CD4-positive, alpha-beta T cell treated with Interferon gamma for 1 hour (primary cell): ENCODE results near the gene CD79B.
A peak's percentile ranks its signal among the peaks of the same experiment; 100 is the strongest.

Experiments
- DNase-seq: peaks from one replicate; pipeline ENCODE4 v3.0.0-alpha.2; 2020

Gene CD79B

GRCh38 chr17:63931981-63932561, at the start of gene CD79B:
Gene CD79B, minus strand, starts transcription at chr17:63932331. Its CDS starts 70 bp downstream, at chr17:63932261.
- peak; percentile 62 for DNase-seq

DNA sequence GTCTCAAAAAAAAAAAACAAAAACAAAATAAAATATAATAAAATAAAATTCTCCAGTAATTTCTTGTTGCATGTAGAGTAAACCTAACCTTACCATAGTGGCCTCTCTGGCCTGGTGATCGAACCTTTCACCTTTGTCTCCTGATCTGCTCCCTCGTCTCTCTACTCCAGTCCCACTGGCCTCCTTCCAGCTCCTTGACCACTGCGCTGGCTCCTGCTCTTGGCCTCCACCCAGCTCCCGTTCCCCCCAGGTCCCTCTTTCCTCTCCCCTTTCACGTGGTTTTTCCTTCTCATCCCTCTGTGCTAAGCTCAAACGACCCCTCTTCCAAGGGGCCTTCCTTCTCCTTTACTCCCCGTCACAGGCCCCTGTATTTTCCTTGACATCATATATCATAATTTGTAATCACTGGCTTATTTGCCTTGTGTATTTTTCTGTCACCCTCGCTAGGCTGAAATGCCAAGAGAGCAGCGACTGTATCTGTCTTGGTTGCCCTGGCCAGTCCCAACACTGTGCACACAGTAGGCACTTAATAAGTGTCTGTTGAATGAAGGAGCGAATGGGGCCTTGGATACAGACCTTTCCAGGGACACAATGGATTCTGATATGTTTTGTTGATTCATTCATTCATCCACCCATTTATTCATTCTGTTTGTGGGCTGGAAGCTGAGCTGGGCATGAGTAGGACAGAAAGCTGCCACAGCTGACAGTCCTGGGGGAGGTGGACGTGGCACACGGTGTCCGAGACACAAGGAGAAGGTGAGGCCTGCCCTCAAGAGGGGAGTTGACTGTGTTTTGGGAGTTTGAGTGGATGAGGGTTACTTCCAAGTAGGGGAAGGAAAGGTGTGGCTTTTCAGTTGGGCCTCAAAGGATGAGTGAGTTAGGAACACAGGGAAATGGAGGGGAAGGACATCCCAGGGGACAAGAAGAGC, 46.4 kb upstream of the CD79B start:
- DNase-seq = no peak

GRCh38 chr17:63976702-63977101, 44.6 kb upstream of the CD79B start:
- DNase-seq = no peak

GRCh38 chr17:63975541-63976092, 43.5 kb upstream of the CD79B start:
- DNase-seq = no peak

GRCh38 chr17:63974594-63975192, 42.6 kb upstream of the CD79B start:
- no peak for DNase-seq

DNA sequence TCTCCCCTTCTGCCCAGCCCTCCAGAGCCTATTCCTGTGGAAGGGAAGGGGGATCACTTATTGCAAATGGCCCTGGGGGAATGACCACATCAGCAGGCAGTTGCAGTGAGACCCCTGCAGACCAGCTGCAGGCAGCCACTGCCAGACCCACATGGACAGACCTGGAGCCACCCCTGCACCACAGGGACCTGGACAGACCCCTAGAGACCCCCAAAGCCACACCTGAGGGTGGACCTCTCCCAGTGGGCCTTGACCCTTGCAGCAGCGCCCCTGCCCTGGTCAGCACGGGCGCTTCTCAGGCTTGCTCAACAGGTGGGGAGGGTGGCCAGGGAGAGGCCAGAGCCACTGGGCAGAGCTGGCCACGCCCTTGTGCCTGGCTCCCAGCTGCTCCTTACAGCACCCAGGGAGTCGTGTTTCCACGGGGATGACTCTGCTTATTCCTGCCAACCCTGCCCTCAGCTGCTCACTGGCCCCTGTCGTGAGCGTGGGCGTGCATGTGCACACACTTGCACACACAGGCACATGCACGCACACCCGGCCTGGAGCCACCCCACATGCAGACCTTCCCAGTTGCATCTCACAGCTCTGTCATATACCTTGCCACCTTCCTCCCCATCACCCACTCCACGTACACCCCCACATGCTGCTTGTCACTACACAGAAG, 41.9 kb upstream of the CD79B start:
- no peak for DNase-seq

GRCh38 chr17:63973247-63973646, 41.1 kb upstream of the CD79B start:
- DNase-seq = no peak

DNA sequence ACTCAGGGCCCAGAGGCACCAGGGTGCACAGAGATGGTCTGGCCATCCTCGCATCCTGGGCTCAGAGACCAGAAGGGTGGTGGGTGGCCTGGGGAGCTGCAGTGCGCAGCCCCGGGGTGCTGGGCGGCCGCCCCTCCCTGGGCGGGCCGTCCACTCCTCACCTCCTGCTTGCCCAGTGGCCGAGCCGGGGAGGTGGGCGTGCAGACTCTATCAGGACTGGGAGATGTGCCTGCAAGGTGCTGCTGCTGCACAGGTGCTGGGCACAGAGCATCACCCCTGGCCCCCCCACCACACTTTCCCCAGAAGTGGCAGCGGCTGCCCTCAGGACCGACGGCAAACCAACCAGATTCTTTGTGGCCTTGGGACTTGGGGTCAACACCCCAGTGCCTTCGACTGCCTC, 40.7 kb upstream of the CD79B start, which contains the start of gene SCN4A:
SCN4A (minus strand) TSS at position 123 of the 400 bp plus-strand sequence; CDS start at position 46, 77 bp downstream.
- DNase-seq = no peak

DNA sequence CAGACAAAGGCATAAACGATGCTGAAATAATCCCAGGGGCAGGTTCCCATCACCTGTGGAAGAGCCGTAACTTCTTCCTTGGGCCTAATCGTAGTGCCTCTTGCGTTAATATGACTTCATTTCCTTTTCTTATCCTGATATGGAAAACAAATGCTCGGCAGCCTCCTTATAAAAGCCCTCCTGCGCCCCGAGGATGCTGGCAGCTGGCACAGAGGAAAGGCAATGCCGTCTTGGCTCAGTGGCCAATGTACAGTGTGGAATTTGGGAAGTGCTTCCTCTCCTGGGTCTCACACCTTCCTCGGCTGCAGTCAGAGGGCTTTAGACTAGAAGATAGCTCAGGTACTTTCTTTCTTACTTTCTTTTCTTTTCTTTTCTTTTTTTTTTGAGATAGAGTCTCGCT, 37.1 kb upstream of the CD79B start:
- DNase-seq = no peak

DNA sequence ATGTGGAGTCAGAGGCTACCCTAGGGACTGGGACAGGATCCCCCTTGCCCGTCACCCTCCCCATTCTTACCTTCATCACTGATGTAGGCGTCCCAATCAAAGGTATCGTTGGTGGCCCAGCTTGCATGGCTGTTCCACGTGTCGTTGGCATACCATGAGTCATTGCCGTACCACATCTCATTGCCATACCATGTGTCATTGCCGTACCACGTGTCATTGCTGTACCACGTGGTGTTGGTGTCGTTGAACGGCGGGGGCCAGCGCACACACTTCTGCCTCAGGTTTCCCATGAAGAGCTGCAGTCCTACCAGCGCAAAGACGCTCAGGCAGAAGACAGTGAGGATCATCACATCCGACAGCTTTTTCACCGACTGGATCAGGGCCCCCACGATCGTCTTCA, 35.8 kb upstream of the CD79B start:
- DNase-seq = no peak

DNA sequence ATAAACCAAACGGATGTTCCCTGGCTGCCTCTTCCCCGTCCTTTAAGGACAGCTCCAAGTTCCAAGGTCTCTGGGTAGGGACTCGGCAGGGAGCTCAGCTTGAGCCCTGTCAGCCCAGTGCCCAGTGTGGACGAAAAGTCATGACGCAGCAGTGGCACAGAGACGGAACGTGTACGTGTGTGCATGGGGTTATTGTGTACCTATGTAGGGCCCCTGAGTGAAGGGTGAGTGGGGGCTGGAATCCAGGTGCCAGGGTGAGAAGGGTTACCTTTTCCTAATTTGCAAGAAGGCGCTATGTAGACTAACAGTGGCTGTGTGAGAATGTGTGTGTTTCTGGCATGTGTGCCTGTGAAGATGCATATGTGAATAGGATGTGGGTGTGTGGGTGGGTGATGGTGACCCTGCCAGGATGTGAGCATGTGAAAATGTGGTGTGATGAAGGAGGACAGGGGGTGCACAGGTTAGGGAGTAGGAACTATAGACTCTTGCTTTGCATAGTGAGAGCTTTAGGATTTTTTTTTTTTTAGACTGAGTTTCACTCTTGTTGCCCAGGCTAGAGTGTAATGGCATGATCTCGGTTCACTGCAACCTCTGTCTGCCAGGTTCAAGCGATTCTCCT, 34.6 kb upstream of the CD79B start:
- DNase-seq = peak; percentile 24

DNA sequence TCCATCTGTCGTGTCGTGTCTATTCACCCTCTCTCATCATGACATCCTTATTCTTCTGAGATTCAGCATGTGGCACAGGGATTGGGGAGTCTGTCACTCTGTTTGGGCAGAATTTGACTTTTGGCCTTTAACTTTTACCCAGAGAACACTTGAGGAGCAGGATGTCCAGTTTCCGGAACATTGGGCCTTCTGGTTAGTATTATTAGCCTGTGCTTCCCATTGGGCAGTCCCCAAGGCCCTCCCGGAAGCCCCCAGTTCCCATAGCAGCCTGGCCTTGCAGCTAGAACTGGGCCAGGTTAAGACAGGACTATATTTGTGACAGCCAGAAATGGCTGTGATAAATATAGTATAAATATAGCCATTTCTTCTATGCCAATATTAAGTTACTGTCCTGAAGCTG, 31.0 kb upstream of the CD79B start:
- DNase-seq = no peak

DNA sequence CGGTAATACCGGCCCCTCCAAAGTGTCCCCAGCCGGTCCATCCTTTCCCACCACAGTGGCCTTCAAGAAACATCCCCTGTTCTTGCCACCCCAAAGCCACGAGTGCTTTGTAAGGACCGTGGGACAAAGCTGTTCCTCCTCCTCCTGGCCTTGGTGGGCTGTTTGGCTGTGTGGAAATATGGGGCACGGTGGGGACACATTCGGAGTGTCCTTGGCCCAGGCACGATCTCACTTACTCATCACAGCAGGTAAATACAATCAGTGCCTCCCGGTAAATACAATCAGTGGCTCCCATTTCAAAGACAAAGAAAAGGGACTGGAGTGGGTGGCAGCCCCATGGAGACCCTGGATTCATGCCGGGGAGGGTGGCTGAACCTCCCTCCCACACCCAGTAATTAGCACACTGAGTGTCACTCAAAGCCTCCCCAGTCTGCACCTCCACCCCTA, 30.2 kb upstream of the CD79B start:
- DNase-seq = no peak

- DNase-seq = peak; percentile 67
These were observed 29.5 kb upstream of the CD79B start for GRCh38 chr17:63961355-63962212.

DNA sequence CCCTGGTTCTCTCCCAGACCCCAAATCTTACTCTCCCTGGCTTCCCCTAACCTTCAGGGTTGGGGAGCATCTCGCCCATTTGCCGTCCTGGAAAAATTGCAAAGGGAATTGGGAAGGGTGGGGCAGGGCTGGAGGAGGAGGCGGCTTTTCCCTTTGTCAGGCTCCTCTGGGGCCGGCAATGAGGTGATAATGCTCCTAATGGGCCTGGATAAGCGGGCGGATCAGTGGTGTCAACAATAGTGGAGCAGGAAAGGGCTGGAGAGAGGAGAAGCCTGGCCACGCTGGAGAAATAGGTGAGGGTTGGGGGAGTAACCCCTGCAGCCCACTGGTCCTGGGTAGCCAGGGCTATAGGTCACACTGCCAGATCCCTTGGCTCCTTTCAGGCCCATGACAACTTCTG, 28.3 kb upstream of the CD79B start:
- DNase-seq = no peak

DNA sequence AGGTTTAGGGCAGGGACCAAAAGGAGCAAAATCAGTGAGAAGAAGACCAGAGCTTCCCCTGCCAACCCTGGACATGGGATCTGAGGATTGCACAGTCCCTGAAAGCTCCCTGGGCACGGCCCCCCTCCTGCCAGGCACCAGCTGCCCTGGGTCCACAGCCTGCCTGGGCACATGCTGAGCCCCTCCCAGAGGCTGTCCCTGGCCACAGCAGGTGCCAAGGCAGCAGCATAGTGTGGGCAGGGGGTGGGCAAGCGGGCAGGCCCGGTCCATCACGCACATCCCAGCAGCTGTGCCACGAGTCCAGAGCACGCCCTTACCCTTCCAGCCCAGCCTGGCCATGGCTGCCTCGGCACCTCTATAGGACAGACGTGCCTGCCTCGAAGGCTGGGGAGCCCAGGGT, 27.9 kb upstream of the CD79B start:
- no peak for DNase-seq

GRCh38 chr17:63956296-63956920, 24.3 kb upstream of the CD79B start:
- no peak for DNase-seq

DNA sequence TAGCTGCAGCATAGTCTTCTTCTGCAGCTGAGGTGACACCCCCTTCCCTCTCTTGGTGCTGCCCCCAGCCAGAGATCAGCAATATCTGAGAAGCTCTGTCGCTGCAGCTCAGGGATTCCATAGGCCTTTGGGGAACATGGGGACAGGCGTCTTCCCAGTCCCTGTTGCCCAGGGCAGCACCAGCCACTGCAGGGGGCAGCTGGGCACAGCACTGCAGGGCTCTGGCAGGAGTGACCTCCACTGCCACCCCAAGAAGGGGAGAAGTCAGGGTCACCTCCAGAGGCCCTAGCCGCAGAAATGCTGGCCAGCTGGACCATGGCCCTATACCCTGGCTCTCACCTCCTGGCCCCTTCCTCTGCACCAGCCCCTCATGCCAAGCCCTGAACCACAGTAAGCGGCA, 23.7 kb upstream of the CD79B start:
- no peak for DNase-seq

- no peak for DNase-seq
These were observed 23.1 kb upstream of the CD79B start for GRCh38 chr17:63955232-63955631.

GRCh38 chr17:63954402-63955063, 22.4 kb upstream of the CD79B start:
- DNase-seq = peak; percentile 67
